K562 (cell line): Measurements from ENCODE around the gene IFI6.
"Not testable (repeated sequence)": the region's sequence is repeated elsewhere in the genome, so short reads cannot be mapped to it uniquely, and the experiment has no call there.

ENCODE experiments used
- EZH2 ChIP-seq: IDR thresholded peaks from 2 replicates; pipeline ENCODE4 v1.6.1; 2012; ENCODE audit warnings: low read depth, mild to moderate bottlenecking, inconsistent platforms, low read length, borderline replicate concordance
- HNRNPK ChIP-seq: fragments of 200-400 bp; formaldehyde crosslinking; IDR thresholded peaks from one replicate; pipeline ENCODE4 v1.6.1; 2018; ENCODE audit warnings: mild to moderate bottlenecking, low read depth, low read length; ENCODE audit not compliant: poor library complexity, severe bottlenecking
- PHTF2 ChIP-seq: fragments of 250-450 bp; sonication (Bioruptor Pico); IDR thresholded peaks from 2 replicates; pipeline ENCODE4 v1.5.0; 2021; ENCODE audit warnings: mild to moderate bottlenecking
- POLR2AphosphoS2 ChIP-seq: IDR thresholded peaks from 2 replicates; pipeline ENCODE4 v1.6.1; 2012; ENCODE audit warnings: low read length, improper control_type of control experiment
- RNF2 ChIP-seq: sonication (generic); IDR thresholded peaks from 2 replicates; pipeline ENCODE4 v1.6.1; 2016
- SIN3A ChIP-seq, 2 experiments: fragments of 150-350 bp in 1 of 2; IDR thresholded peaks; 2 replicates each; pipeline ENCODE4 v1.6.1; 2011 to 2016; ENCODE audit warnings: borderline replicate concordance in 2 of 2, low read depth in 2 of 2, low read length in 2 of 2, mild to moderate bottlenecking in 2 of 2, moderate library complexity in 2 of 2; ENCODE audit not compliant: control insufficient read depth in 1 of 2
- ZNF316 ChIP-seq: fragments of 450-650 bp; IDR thresholded peaks from 2 replicates; pipeline ENCODE4 v1.6.1; 2016
- ZNF318 ChIP-seq, 2 experiments: fragments of 450-650 bp; IDR thresholded peaks; 2 replicates each; pipeline ENCODE4 v1.6.1; 2016; ENCODE audit warnings: mild to moderate bottlenecking in 2 of 2, borderline replicate concordance in 1 of 2, low read depth in 1 of 2, moderate library complexity in 1 of 2
- ZNF76 ChIP-seq: fragments of 250-450 bp; sonication (Bioruptor Pico); IDR thresholded peaks from 2 replicates; pipeline ENCODE4 v1.4.0; 2020; ENCODE audit warnings: mild to moderate bottlenecking, moderate library complexity, borderline replicate concordance

GRCh38 chr1:27640514-27640913 is 31.5 kb downstream of the IFI6 start:
- not testable (repeated sequence) for TF ChIP-seq ZNF76 (CRISPR knock-in tag); SIN3A (IDR thresholded peaks at IDR 0.05; ENCODE audit: borderline replicate concordance in 2 of 2, control insufficient read depth in 1 of 2, low read depth in 2 of 2, low read length in 2 of 2); ZNF318 (IDR thresholded peaks at IDR 0.05; ENCODE audit: borderline replicate concordance in 1 of 2, low read depth in 1 of 2); HNRNPK; EZH2; POLR2AphosphoS2; RNF2; PHTF2 (CRISPR knock-in tag); ZNF316
